ENCODE results near the gene PRRC2B. TPM values are rescaled to one million over a fixed set of nuclear protein-coding genes. Genes with fewer than 3 reads are reported as not detected.

PRRC2B gene
- total RNA-seq, 1 donor, result 69.7 TPM

- no peak overlapping the region for H3K4me3 ChIP-seq (ENCODE audit: low read depth, low read length)
- TF ChIP-seq CTCF (IDR thresholded peaks at IDR 0.05; ENCODE audit: insufficient read depth, low read length), result no peak
- no peak for DNase-seq (ENCODE audit: low read depth)
These were observed 4.3 kb downstream of the PRRC2B start for GRCh38 chr9:131398204-131398603.

GRCh38 chr9:131399972-131400371, 6.1 kb downstream of the PRRC2B start:
- TF ChIP-seq CTCF (IDR thresholded peaks at IDR 0.05; ENCODE audit: insufficient read depth, low read length), result no peak
- no peak for DNase-seq (ENCODE audit: low read depth)
- no peak overlapping the region for H3K4me3 ChIP-seq (ENCODE audit: low read depth, low read length)

DNA sequence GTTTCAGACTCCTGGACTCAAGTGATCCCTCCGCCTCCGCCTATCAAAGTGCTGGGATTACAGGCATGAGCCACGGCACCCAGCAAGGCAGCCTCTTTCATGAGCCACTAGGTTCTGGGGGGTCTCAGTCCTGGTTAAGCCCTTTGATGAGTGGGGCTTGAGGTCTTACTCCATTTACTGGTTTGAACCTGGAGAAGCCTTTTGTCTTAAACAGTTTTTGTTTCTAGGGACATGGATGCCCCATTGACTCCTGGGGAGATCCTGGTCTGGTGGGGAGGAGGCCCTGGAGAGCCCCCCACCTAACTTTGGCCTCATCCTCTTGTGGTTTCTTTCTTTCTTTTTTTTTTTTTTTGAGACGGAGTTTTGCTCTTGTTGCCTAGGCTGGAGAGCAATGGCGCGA, 6.7 kb downstream of the PRRC2B start:
- TF ChIP-seq CTCF (IDR thresholded peaks at IDR 0.05; ENCODE audit: insufficient read depth, low read length), result no peak
- no peak for DNase-seq (ENCODE audit: low read depth)
- no peak overlapping the region for H3K4me3 ChIP-seq (ENCODE audit: low read depth, low read length)

GRCh38 chr9:131402073-131402472, 8.2 kb downstream of the PRRC2B start:
- H3K4me3 ChIP-seq (ENCODE audit: low read depth, low read length), result no peak overlapping the region
- TF ChIP-seq CTCF (IDR thresholded peaks at IDR 0.05; ENCODE audit: insufficient read depth, low read length), result no peak
- DNase-seq (ENCODE audit: low read depth), result peak; percentile 58

DNA sequence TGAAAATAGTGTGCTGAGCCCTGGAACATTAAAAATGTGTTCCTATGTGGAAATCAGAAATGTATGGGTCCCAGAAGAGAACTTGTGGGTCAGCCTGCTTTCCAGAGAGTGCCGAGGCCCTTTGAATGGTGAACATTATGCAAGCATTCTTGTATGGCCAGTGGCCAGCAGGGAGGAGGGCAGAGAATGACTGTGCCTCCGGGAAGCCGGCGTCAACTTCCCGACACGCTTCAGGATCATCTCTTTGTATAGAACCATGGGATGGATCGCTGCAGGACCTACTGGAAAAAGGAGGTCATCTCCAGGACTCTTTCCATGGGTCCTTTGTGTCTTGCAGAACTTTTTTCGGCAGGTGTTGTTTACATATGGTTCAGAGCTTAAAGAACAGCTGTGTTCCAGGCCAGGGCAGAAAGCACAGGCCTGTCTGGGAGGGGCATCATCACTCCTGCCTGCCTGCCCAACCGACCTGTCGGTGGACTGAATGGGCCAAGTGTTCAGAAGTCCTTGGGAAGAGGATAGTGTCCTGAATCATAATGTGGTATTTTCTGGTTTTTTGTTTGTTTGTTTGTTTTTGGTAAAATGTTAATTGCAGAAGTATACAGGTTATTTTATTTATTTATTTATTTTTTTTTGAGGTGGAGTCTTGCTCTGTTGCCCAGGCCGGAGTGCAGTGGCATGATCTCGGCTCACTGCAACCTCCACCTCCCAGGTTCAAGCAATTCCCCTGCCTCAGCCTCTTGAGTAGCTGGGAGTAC, 9.0 kb downstream of the PRRC2B start:
- peak overlapping the region; percentile 39 for H3K4me3 ChIP-seq (ENCODE audit: low read depth, low read length)
- no peak for TF ChIP-seq CTCF (IDR thresholded peaks at IDR 0.05; ENCODE audit: insufficient read depth, low read length)
- DNase-seq (ENCODE audit: low read depth), result peak; percentile 94

- TF ChIP-seq CTCF (IDR thresholded peaks at IDR 0.05; ENCODE audit: insufficient read depth, low read length), result no peak
- no peak for DNase-seq (ENCODE audit: low read depth)
- H3K4me3 ChIP-seq (ENCODE audit: low read depth, low read length), result no peak overlapping the region
These were observed 9.5 kb downstream of the PRRC2B start for GRCh38 chr9:131403493-131403773.

DNA sequence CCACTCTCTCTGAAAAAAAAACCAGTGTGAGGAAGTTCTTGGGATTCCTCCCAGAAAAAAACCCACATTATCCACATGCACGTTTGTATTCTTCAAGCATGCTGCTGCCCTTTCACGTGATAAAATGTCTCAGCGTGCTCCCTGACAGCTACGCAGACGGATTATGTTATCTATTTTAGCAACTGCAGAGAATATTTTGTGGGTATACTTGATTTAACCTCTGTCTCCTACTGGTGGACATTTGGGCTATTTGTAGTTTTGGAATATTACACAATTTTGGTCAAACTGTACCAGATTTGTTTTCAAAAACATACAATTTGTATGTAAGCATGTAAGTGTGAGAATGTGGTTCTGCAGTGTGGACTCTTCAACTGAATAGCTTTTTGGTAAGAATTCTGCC, 10.7 kb downstream of the PRRC2B start:
- DNase-seq (ENCODE audit: low read depth), result peak; percentile 73
- no peak for TF ChIP-seq CTCF (IDR thresholded peaks at IDR 0.05; ENCODE audit: insufficient read depth, low read length)
- no peak overlapping the region for H3K4me3 ChIP-seq (ENCODE audit: low read depth, low read length)
